Epithelial cell of proximal tubule (primary cell): ENCODE results near the gene AK5. TPM values are rescaled to one million over a fixed set of nuclear protein-coding genes. Genes with fewer than 3 reads are reported as not detected.

ENCODE experiments used
- DNase-seq: peaks from one replicate; pipeline ENCODE4 v3.0.0-alpha.2; 2011; ENCODE audit warnings: low read depth
- H3K4me3 ChIP-seq: 2 replicates; pipeline ENCODE4 v1.5.1; 2011; ENCODE audit warnings: low read depth, mild to moderate bottlenecking, low read length
- total RNA-seq: library from RNA; depleted of rRNA; stranded (reverse); fragments of >200 nt; gene quantifications from 2 replicates; pipeline ENCODE4 v1.2.3, GENCODE V29; 2015
- TF ChIP-seq, protein P1 (sequence below): conservative IDR thresholded peaks from 2 replicates; pipeline ENCODE4 v1.5.1; 2012; ENCODE audit warnings: low read depth, mild to moderate bottlenecking, low read length

The AK5 gene
- total RNA-seq, 1 donor from 2014 or later = 25.0 TPM

DNA sequence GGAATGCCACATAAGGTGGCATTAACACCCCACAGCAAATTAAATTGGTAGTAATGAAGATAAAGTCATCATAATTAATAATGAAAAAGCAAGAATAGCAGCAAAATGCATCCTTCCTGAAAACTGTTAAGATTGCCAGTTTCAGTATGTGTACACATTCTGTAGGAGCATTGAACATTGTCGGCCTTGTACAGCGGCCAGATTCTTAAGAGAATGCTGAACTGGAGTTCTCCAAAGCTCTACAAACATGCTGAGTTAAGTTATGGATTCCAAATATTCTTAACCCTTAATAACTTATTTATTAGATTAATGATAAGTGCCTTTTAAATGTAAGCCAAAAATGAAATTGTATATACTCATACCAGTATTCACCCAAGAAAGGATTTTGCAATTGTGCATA lies 189.9 kb downstream of the AK5 start:
- TF ChIP-seq, protein P1, sequence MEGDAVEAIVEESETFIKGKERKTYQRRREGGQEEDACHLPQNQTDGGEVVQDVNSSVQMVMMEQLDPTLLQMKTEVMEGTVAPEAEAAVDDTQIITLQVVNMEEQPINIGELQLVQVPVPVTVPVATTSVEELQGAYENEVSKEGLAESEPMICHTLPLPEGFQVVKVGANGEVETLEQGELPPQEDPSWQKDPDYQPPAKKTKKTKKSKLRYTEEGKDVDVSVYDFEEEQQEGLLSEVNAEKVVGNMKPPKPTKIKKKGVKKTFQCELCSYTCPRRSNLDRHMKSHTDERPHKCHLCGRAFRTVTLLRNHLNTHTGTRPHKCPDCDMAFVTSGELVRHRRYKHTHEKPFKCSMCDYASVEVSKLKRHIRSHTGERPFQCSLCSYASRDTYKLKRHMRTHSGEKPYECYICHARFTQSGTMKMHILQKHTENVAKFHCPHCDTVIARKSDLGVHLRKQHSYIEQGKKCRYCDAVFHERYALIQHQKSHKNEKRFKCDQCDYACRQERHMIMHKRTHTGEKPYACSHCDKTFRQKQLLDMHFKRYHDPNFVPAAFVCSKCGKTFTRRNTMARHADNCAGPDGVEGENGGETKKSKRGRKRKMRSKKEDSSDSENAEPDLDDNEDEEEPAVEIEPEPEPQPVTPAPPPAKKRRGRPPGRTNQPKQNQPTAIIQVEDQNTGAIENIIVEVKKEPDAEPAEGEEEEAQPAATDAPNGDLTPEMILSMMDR = no peak
- no peak overlapping the region for H3K4me3 ChIP-seq
- DNase-seq = no peak

DNA sequence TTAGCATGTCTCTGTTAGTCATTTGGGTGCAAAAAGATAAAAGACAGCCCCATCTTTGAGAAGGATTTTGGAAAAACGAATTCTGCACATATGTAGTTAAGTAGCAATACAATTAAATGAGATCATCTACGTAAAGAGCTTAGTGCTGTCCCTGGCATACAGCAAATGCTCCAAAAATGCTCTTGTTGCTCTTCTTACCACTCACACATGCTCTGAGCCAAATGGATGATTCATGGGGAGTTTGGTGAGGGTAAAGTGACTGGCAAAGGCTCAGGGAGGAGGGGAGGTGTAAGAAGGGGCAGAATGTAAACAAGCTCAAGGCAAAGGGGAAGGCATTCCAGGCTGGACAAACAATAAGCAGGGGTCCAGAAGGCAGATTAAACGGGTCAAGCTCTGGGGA lies 191.9 kb downstream of the AK5 start:
- H3K4me3 ChIP-seq = no peak overlapping the region
- peak; percentile 51 for DNase-seq

DNA sequence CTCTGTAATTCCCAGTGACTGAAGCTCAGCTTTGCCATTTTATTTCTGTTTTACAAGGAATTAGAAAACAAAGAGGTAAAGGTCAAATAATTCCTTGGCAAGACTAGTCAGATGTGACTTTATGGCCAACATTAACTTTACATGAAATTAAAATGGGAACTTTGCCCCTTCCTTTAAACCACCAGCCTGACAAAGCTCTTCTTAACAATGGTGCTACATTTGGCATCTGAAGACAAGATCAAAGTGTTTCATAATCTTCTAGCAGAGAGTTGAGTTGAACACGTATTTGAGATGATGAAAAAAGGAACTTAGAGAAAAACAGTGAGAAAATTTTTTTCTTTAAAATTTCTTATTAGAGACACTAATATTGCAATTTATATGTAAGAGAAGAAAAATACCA lies 193.8 kb downstream of the AK5 start:
- TF ChIP-seq, protein P1 = no peak
- H3K4me3 ChIP-seq = no peak overlapping the region
- no peak for DNase-seq

More for the DNA sequence above, 191.9 kb downstream of the AK5 start:
- TF ChIP-seq, protein P1 = no peak

DNA sequence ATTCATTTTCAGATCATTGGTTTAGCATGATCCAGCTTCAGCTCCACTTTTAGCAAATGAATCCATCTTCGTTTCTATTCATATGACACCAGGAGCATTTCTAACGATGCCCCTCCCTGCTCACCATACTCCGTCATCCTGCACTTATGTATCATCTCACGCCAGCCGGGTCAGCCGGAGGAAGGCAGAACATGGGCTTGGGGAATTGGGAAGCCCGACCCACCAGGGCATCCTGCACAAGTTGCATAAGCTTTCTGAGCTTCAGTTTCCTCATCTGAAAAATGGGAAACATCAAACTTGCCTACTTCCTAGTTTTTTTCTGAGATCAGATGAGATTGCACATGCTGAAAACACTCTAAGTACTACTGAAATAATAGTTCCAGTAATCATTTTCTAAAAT lies 194.7 kb downstream of the AK5 start:
- no peak overlapping the region for H3K4me3 ChIP-seq
- TF ChIP-seq, protein P1 = no peak
- DNase-seq = no peak

DNA sequence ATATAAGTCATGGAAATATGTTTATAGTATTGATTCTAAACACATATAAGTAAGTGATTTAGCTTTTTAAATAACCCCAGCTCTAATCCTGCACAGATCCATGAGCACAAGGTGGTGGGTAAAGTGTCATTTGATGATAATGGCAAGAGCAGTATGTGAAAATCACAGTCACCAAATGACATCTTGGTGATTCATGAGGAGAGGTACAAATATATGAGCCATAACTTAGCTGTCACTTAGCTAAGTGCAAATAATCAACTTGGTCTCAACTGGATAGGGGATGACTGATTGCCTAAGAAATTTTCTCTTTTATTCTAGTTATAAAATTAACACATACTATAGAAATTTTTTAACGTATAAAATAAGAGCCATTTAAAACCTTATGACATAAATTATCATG lies 202.5 kb downstream of the AK5 start:
- no peak overlapping the region for H3K4me3 ChIP-seq
- no peak for DNase-seq
- TF ChIP-seq, protein P1 = no peak

DNA sequence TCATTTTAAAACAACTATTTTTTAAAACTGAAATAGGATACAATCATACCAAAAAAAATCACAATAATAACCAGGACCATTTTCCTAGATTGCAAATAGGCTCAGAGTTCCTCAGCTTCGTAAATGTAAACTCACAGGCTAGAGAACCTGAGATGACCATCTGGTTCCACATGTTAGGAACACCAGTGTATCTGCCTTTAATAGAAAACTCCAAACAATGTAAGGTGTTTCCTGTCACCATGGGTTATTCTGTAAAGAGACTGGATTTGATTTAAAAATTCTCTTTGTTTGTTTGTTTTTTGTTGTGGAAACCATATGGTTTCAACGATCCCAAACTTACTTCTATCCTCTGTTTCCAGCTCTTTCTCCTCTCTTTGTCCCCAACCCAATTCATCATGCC lies 203.1 kb downstream of the AK5 start:
- TF ChIP-seq, protein P1 = no peak
- H3K4me3 ChIP-seq = no peak overlapping the region
- DNase-seq = no peak

DNA sequence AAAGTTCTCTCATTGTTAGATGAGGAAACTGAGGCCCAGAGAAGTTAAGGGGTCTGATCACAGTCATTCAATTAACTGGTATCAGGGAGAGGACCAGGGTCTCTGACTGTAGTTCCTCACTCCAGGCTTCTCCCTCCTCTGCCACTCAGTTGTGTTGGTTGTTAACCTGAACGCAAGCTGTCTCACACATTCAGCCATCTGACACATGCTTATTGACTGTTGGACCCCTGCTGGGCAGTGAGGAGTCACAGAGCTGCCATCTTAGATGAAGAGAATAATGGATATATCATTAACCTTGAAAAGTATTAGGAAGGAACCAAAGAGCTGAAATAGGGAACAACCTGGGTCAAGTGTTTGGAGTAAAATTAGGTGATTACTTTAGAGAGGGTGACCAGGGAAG lies 205.8 kb downstream of the AK5 start:
- H3K4me3 ChIP-seq = no peak overlapping the region
- TF ChIP-seq, protein P1 = no peak
- no peak for DNase-seq
